Kidney glomerular epithelial cell (primary cell): ENCODE measurements around the gene OR2AT4.
A peak's percentile ranks its signal among the peaks of the same experiment; 100 is the strongest.
"Not testable (repeated sequence)": the region's sequence is repeated elsewhere in the genome, so short reads cannot be mapped to it uniquely, and the experiment has no call there.

Source experiments
- DNase-seq: peaks from one replicate; lab custom pipeline; 2025; lab: John Stamatoyannopoulos, UW

OR2AT4 gene

GRCh38 chr11:75103380-75104026, 6.8 kb upstream of the OR2AT4 start:
- DNase-seq = peak; percentile 49

GRCh38 chr11:75101424-75102128, 4.9 kb upstream of the OR2AT4 start:
- DNase-seq = no peak

GRCh38 chr11:75100314-75100713, 3.6 kb upstream of the OR2AT4 start:
- peak; percentile 40 for DNase-seq

GRCh38 chr11:75099635-75100034, 3.0 kb upstream of the OR2AT4 start:
- no peak for DNase-seq

- DNase-seq = not testable (repeated sequence)
Measured at GRCh38 chr11:75098835-75099439, 2.3 kb upstream of the OR2AT4 start.

- DNase-seq = not testable (repeated sequence)
Measured at GRCh38 chr11:75098181-75098580, 1.5 kb upstream of the OR2AT4 start.

GRCh38 chr11:75097173-75097557, 489 bp upstream of the OR2AT4 start:
- DNase-seq = no peak

- DNase-seq = not testable (repeated sequence)
Measured at GRCh38 chr11:75094382-75094781, 2.3 kb downstream of the OR2AT4 start.

GRCh38 chr11:75090671-75091177, 6.0 kb downstream of the OR2AT4 start:
- DNase-seq = no peak

- no peak for DNase-seq
Measured at GRCh38 chr11:75087319-75088305, 9.1 kb downstream of the OR2AT4 start.

- no peak for DNase-seq
Measured at GRCh38 chr11:75084883-75085282, 11.8 kb downstream of the OR2AT4 start.

- DNase-seq = no peak
Measured at GRCh38 chr11:75083217-75083605, 13.5 kb downstream of the OR2AT4 start.

GRCh38 chr11:75082601-75083216, 14.0 kb downstream of the OR2AT4 start:
- no peak for DNase-seq

- no peak for DNase-seq
Measured at GRCh38 chr11:75079546-75079945, 17.1 kb downstream of the OR2AT4 start.

GRCh38 chr11:75078233-75078632, 18.4 kb downstream of the OR2AT4 start:
- DNase-seq = peak; percentile 67

- DNase-seq = peak; percentile 80
Measured at GRCh38 chr11:75077316-75077715, 19.4 kb downstream of the OR2AT4 start.

- DNase-seq = no peak
Measured at GRCh38 chr11:75076671-75077070, 20.0 kb downstream of the OR2AT4 start.

GRCh38 chr11:75073459-75074190, 23.1 kb downstream of the OR2AT4 start:
- no peak for DNase-seq

- peak; percentile 44 for DNase-seq
Measured at GRCh38 chr11:75072582-75072981, 24.1 kb downstream of the OR2AT4 start.

- no peak for DNase-seq
Measured at GRCh38 chr11:75069473-75069872, 27.2 kb downstream of the OR2AT4 start.

GRCh38 chr11:75068993-75069392, 27.7 kb downstream of the OR2AT4 start:
- no peak for DNase-seq
